GM12878 (cell line): ENCODE data around the gene RAE1. TPM values are rescaled to one million over a fixed set of nuclear protein-coding genes. Genes with fewer than 3 reads are reported as not detected.
A peak's percentile ranks its signal among the peaks of the same experiment; 100 is the strongest.

Source experiments
- BCLAF1 ChIP-seq: fragments of 450-650 bp; IDR thresholded peaks from 2 replicates; pipeline ENCODE4 v1.6.1; 2017; ENCODE audit warnings: antibody characterized with exemption, mild to moderate bottlenecking, moderate library complexity
- CHD1 ChIP-seq: IDR thresholded peaks from 2 replicates; pipeline ENCODE4 v1.6.1; 2012; ENCODE audit warnings: low read depth, low read length, improper control_type of control experiment
- EED ChIP-seq: sonication (generic); IDR thresholded peaks from 2 replicates; pipeline ENCODE4 v1.6.1; 2016; ENCODE audit warnings: antibody characterized with exemption, low read depth
- EGR1 ChIP-seq, 2 experiments: IDR thresholded peaks; 1 replicate in 1 of 2; 2 replicates in 1 of 2; pipeline ENCODE4 v1.6.1; 2011 to 2012; ENCODE audit warnings: low read depth in 2 of 2, low read length in 2 of 2, borderline replicate concordance in 1 of 2, mild to moderate bottlenecking in 1 of 2, moderate library complexity in 1 of 2
- FOXM1 ChIP-seq: IDR thresholded peaks from 2 replicates; pipeline ENCODE4 v1.6.1; 2012; ENCODE audit warnings: low read depth, mild to moderate bottlenecking, inconsistent platforms, low read length, moderate library complexity
- IRF3 ChIP-seq: fragments of 450-650 bp; IDR thresholded peaks from 2 replicates; pipeline ENCODE4 v1.6.1; 2014; ENCODE audit warnings: mild to moderate bottlenecking
- IRF5 ChIP-seq: fragments of 450-650 bp; IDR thresholded peaks from 2 replicates; pipeline ENCODE4 v1.6.1; 2017; ENCODE audit warnings: borderline replicate concordance
- KLF5 ChIP-seq: fragments of 450-650 bp; IDR thresholded peaks from 2 replicates; pipeline ENCODE4 v1.6.1; 2014; ENCODE audit warnings: mild to moderate bottlenecking; ENCODE audit not compliant: partially characterized antibody
- MAX ChIP-seq: IDR thresholded peaks from 2 replicates; pipeline ENCODE4 v1.6.1; 2012; ENCODE audit warnings: low read depth, low read length, improper control_type of control experiment
- NR2F1 ChIP-seq: fragments of 450-650 bp; conservative IDR thresholded peaks from 2 replicates; pipeline ENCODE4 v1.6.1; 2017; ENCODE audit warnings: mild to moderate bottlenecking
- PAX8 ChIP-seq: fragments of 450-650 bp; IDR thresholded peaks from 2 replicates; pipeline ENCODE4 v1.6.1; 2017; ENCODE audit warnings: mild to moderate bottlenecking, moderate library complexity
- RELA ChIP-seq: fragments of 450-650 bp; IDR thresholded peaks from 2 replicates; pipeline ENCODE4 v1.8.0; 2014; ENCODE audit warnings: borderline replicate concordance; ENCODE audit not compliant: partially characterized antibody
- SREBF2 ChIP-seq: IDR thresholded peaks from 2 replicates; pipeline ENCODE4 v1.6.1; 2012; ENCODE audit warnings: mild to moderate bottlenecking, low read length
- TCF7 ChIP-seq: IDR thresholded peaks from 2 replicates; pipeline ENCODE4 v1.6.1; 2014; ENCODE audit warnings: antibody characterized with exemption, borderline replicate concordance
- WRNIP1 ChIP-seq: IDR thresholded peaks from 2 replicates; pipeline ENCODE4 v1.6.1; 2011; ENCODE audit warnings: low read depth, low read length, improper control_type of control experiment, borderline replicate concordance
- YY1 ChIP-seq: IDR thresholded peaks from 2 replicates; pipeline ENCODE4 v1.6.1; 2011; ENCODE audit warnings: low read depth, mild to moderate bottlenecking, low read length
- ZBTB40 ChIP-seq: fragments of 450-650 bp; IDR thresholded peaks from 2 replicates; pipeline ENCODE4 v1.6.1; 2016; ENCODE audit warnings: mild to moderate bottlenecking, moderate library complexity, borderline replicate concordance
- ZNF24 ChIP-seq: fragments of 450-650 bp; IDR thresholded peaks from 2 replicates; pipeline ENCODE4 v1.6.1; 2017; ENCODE audit warnings: antibody characterized with exemption, mild to moderate bottlenecking
- polyA plus RNA-seq, 11 experiments: library from polyadenylated mRNA; depleted of rRNA in 4 of 11; unstranded in 6 of 11; stranded (reverse) in 5 of 11; fragments of >200 nt; fragmentation: Nextera tagmentation in 4 of 11; fragmentation: Illumina TruSeq in 1 of 11; extraction: Ambion mirVana in 4 of 11; extraction: Trizol in 1 of 11; gene quantifications; 1 replicate in 1 of 11; 2 replicates in 10 of 11; pipeline versions ENCODE4 v1.2.1 to v1.2.3, GENCODE V29; 2011 to 2016; ENCODE audit warnings: inconsistent platforms in 2 of 11, missing spikeins in 2 of 11, low read depth in 1 of 11
- total RNA-seq, 4 experiments: library from RNA; depleted of rRNA in 3 of 4; stranded (reverse); fragments of >200 nt in 3 of 4; fragmentation: Illumina TruSeq in 1 of 4; extraction: Trizol in 1 of 4; gene quantifications; 2 replicates each; pipeline versions ENCODE4 v1.2.1 to v1.2.3, GENCODE V29; 2013 to 2021

Gene RAE1
- total and polyA plus RNA-seq, 10 of the 15 experiments (the other 5 are each of a cell fraction or from before 2014, with no cell fraction given) = 28.7 to 107 (median 49.3) TPM

GRCh38 chr20:57397693-57398108 is 46.6 kb downstream of the RAE1 start (continued):
- TF ChIP-seq ZBTB40 = peak; percentile 50; the same call in 1 of the 2 replicates
- no peak for TF ChIP-seq BCLAF1
- no peak for TF ChIP-seq RELA
- no peak for TF ChIP-seq IRF3
- no peak for TF ChIP-seq CHD1
- TF ChIP-seq IRF5 = no peak
- TF ChIP-seq NR2F1 = no peak
- 0 out of 2 replicates have a peak, but pooled peaks have one; percentile 29 for TF ChIP-seq WRNIP1
- no peak for TF ChIP-seq YY1
- no peak for TF ChIP-seq KLF5
- TF ChIP-seq EED = no peak
- TF ChIP-seq FOXM1 = no peak
- no peak for TF ChIP-seq SREBF2
- TF ChIP-seq TCF7 = no peak
- no peak for TF ChIP-seq PAX8
- TF ChIP-seq EGR1 (IDR thresholded peaks at IDR 0.05; ENCODE audit: borderline replicate concordance in 1 of 2, low read depth in 2 of 2, low read length in 2 of 2) = no peak
- TF ChIP-seq ZNF24 = peak; percentile 91
- peak; percentile 46; the same call in 1 of the 2 replicates for TF ChIP-seq MAX
